Vagina (tissue), 2 donors: ENCODE results near the gene LHX1. TPM values are rescaled to one million over a fixed set of nuclear protein-coding genes. Genes with fewer than 3 reads are reported as not detected.

Experiments used
- DNase-seq, 2 donors: peaks; one replicate each; pipeline ENCODE4 v3.0.0-alpha.2; 2017; ENCODE audit errors: extremely low spot score in 2 of 2
- H3K27ac ChIP-seq: fragments of 200-600 bp; sonication (generic); one replicate; pipeline ENCODE4 v1.5.1; 2019
- H3K27me3 ChIP-seq: fragments of 200-600 bp; sonication (generic); one replicate; pipeline ENCODE4 v1.5.1; 2019
- H3K36me3 ChIP-seq, 2 donors: fragments of 200-600 bp; sonication (generic); one replicate each; pipeline ENCODE4 v1.5.1; 2017 to 2019
- H3K4me1 ChIP-seq: fragments of 200-600 bp; sonication (generic); one replicate; pipeline ENCODE4 v1.5.1; 2019
- H3K4me3 ChIP-seq, 2 donors: fragments of 200-600 bp; sonication (generic); 1 replicate in 1 of 2; 2 replicates in 1 of 2; pipeline ENCODE4 v1.5.1; 2016 to 2019
- H3K9me3 ChIP-seq: fragments of 200-600 bp; sonication (generic); one replicate; pipeline ENCODE4 v1.5.1; 2019
- POLR2A ChIP-seq, 2 donors: fragments of 450-650 bp; IDR thresholded peaks; one replicate each; pipeline ENCODE4 v1.6.1; 2017; ENCODE audit warnings: antibody characterized with exemption in 2 of 2, mild to moderate bottlenecking in 2 of 2, moderate library complexity in 2 of 2
- POLR2AphosphoS5 ChIP-seq, 2 donors: sonication (generic); formaldehyde crosslinking; IDR thresholded peaks; one replicate each; pipeline ENCODE4 v1.9.0; 2017; ENCODE audit warnings: antibody characterized with exemption in 2 of 2, mild to moderate bottlenecking in 2 of 2, low read depth in 1 of 2; ENCODE audit not compliant: insufficient read depth in 1 of 2
- intact Hi-C: fragments of 100-400 bp; cut with DNase I; formaldehyde crosslinking; loops from one replicate; pipeline ENCODE4 v1.15.1; 2023
- total RNA-seq: library from RNA; depleted of rRNA; stranded (reverse); fragments of >200 nt; gene quantifications from one replicate; pipeline ENCODE4 v1.2.3, GENCODE V29; 2016
- TF ChIP-seq, protein P1 (sequence below), 3 experiments: fragments of 450-650 bp in 2 of 3; fragments of 200-600 bp in 1 of 3; sonication (generic) in 1 of 3; IDR thresholded peaks; one replicate each; pipeline ENCODE4 v1.5.1; 2017 to 2019; ENCODE audit warnings: antibody characterized with exemption in 3 of 3, mild to moderate bottlenecking in 2 of 3, moderate library complexity in 2 of 3

LHX1 gene
- total RNA-seq, 1 donor from 2014 or later, result not detected

DNA sequence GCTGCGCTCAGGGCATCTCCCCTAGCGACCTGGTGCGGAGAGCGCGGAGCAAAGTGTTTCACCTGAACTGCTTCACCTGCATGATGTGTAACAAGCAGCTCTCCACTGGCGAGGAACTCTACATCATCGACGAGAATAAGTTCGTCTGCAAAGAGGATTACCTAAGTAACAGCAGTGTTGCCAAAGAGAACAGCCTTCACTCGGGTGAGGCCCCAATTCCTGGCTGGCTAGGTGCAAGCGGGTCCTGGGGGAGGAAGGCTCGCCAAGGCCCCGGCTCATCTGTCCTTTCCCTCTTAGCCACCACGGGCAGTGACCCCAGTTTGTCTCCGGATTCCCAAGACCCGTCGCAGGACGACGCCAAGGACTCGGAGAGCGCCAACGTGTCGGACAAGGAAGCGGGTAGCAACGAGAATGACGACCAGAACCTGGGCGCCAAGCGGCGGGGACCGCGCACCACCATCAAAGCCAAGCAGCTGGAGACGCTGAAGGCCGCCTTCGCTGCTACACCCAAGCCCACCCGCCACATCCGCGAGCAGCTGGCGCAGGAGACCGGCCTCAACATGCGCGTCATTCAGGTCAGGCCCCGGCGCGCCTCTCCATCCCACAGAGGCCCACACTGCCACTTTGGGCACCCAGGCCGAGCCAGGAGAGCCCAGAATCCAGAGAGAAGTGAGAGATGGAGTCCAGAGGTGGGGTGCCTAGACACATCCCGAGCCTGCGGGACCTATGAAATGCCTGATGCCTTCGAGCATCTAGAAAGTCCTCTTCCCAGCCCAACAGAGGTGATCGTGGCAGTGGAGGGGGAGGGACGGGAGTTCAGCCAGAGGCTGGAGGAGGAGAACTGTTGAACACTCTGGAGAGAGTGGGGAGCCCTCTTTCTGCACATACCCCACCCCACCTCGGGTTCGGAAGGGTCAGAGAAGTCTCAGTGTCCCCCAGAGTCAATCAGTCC, 3.3 kb downstream of the LHX1 start:
- Histone ChIP-seq H3K27ac (no peak overlapping the region), H3K9me3 (no peaks in the 10 kb centered on the region), H3K27me3 (peaks cover 57% of the 10 kb centered on the region), H3K36me3 (no peaks in the 10 kb centered on the region), H3K4me3 (no peak overlapping the region), H3K4me1 (peaks cover 50% of the 10 kb centered on the region)
- intact Hi-C loops, result no loop called here
- TF ChIP-seq POLR2A (IDR thresholded peaks at IDR 0.05), result no peak
- TF ChIP-seq, protein P1, sequence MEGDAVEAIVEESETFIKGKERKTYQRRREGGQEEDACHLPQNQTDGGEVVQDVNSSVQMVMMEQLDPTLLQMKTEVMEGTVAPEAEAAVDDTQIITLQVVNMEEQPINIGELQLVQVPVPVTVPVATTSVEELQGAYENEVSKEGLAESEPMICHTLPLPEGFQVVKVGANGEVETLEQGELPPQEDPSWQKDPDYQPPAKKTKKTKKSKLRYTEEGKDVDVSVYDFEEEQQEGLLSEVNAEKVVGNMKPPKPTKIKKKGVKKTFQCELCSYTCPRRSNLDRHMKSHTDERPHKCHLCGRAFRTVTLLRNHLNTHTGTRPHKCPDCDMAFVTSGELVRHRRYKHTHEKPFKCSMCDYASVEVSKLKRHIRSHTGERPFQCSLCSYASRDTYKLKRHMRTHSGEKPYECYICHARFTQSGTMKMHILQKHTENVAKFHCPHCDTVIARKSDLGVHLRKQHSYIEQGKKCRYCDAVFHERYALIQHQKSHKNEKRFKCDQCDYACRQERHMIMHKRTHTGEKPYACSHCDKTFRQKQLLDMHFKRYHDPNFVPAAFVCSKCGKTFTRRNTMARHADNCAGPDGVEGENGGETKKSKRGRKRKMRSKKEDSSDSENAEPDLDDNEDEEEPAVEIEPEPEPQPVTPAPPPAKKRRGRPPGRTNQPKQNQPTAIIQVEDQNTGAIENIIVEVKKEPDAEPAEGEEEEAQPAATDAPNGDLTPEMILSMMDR (IDR thresholded peaks at IDR 0.05), result no peak
- TF ChIP-seq POLR2AphosphoS5 (IDR thresholded peaks at IDR 0.05; ENCODE audit: insufficient read depth in 1 of 2, low read depth in 1 of 2), result no peak
- no peak for DNase-seq

DNA sequence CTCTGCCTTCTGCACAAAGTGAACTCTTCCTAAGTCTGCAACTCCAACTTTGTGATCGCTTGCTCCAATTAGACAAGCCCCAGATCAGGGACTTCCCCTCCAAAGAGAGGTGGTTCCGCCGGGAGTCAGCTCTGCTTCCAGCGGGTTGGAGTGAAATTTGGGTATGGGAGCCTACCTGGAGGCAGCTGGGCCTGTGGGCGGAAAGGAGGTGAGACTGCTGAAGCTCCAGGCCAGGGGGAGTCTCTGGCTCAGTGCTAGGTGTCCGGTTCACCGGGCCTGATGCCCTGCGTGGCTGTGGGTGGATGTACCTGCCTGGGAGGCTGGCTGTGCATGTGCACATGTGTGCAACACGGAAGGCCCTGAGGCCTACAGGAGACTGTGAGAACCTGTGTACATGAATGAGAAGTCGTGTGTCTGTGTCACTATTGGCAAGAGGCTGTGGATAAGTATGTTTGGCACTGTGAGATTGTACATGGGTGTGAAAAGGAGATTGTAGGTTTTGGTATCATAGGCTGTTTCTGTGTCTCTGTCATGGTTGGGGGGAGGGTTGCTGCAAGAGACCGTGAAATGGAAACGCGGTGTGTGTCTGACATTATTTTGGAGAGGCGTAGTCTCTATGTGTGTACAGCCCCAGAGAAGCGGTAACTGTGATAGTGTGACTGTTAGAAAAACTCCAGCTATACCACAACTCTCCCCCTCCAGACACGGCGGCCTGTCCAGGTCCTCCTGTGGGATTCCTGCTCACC, 4.2 kb downstream of the LHX1 start:
- Histone ChIP-seq H3K4me1 (peaks cover 42% of the 10 kb centered on the region), H3K9me3 (no peaks in the 10 kb centered on the region)

DNA sequence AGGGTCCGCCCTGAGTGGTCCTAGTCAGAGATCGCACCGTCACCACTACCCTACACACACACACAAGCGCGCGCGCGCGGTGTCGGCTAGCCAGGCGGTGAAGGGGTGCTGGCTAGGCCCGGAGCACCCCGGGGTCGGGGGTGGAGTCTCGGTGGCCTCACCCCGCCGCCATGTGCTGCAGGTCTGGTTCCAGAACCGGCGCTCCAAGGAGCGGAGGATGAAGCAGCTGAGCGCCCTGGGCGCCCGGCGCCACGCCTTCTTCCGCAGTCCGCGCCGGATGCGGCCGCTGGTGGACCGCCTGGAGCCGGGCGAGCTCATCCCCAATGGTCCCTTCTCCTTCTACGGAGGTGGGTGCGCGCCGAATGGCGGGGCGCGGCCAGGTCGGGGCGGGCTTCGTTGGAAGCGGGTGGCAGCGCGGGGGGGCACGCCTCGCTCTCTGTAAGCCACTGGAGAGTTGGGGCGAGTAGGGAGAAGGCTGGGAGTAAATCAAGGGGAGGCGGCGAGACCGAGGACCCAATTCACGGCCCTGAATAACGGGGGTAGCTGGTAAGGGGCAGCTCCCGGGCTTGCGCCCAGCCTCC, 4.8 kb downstream of the LHX1 start:
- TF ChIP-seq POLR2AphosphoS5 (IDR thresholded peaks at IDR 0.05; ENCODE audit: insufficient read depth in 1 of 2, low read depth in 1 of 2) (no peak), POLR2A (IDR thresholded peaks at IDR 0.05) (no peak)
- TF ChIP-seq, protein P1 (IDR thresholded peaks at IDR 0.05), result no peak
- Histone ChIP-seq H3K9me3 (no peaks in the 10 kb centered on the region), H3K4me1 (peaks cover 35% of the 10 kb centered on the region), H3K4me3 (peak overlapping the region in 1 of 2 donors; percentile 20), H3K36me3 (no peaks in the 10 kb centered on the region), H3K27ac (no peak overlapping the region), H3K27me3 (peaks cover 43% of the 10 kb centered on the region)
- intact Hi-C loops, result no loop called here
- DNase-seq, result no peak

More for the DNA sequence above, 4.2 kb downstream of the LHX1 start:
- no peak for TF ChIP-seq POLR2AphosphoS5 (IDR thresholded peaks at IDR 0.05; ENCODE audit: insufficient read depth in 1 of 2, low read depth in 1 of 2)
- H3K27ac ChIP-seq, result no peak overlapping the region
- peaks cover 49% of the 10 kb centered on the region for H3K27me3 ChIP-seq
- no peak overlapping the region for H3K4me3 ChIP-seq
- DNase-seq, result no peak
- intact Hi-C loops, result no loop called here
- H3K36me3 ChIP-seq, result no peaks in the 10 kb centered on the region

DNA sequence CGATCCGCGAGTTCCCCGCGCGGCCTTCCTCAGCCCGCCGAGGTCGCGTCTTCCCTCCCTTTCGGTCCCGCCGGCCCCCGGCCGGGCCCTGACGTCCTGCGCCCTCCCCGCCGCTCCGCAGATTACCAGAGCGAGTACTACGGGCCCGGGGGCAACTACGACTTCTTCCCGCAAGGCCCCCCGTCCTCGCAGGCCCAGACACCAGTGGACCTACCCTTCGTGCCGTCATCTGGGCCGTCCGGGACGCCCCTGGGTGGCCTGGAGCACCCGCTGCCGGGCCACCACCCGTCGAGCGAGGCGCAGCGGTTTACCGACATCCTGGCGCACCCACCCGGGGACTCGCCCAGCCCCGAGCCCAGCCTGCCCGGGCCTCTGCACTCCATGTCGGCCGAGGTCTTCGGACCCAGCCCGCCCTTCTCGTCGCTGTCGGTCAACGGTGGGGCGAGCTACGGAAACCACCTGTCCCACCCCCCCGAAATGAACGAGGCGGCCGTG, 5.4 kb downstream of the LHX1 start:
- TF ChIP-seq, protein P1 (IDR thresholded peaks at IDR 0.05), result no peak
- TF ChIP-seq POLR2A (IDR thresholded peaks at IDR 0.05) (no peak), POLR2AphosphoS5 (IDR thresholded peaks at IDR 0.05; ENCODE audit: insufficient read depth in 1 of 2, low read depth in 1 of 2) (no peak)
- Histone ChIP-seq H3K4me3 (peak overlapping the region in 1 of 2 donors; percentile 20), H3K36me3 (no peaks in the 10 kb centered on the region), H3K27ac (no peak overlapping the region), H3K9me3 (no peaks in the 10 kb centered on the region), H3K27me3 (peaks cover 39% of the 10 kb centered on the region), H3K4me1 (peaks cover 29% of the 10 kb centered on the region)
- no peak for DNase-seq
- intact Hi-C loops, result no loop called here
